Osteoblast (primary cell): ENCODE data around the gene HMG20B. TPM values are rescaled to one million over a fixed set of nuclear protein-coding genes. Genes with fewer than 3 reads are reported as not detected.

ENCODE experiments used
- DNase-seq: peaks from one replicate; pipeline ENCODE4 v3.0.0; 2011; ENCODE audit warnings: low spot score, mixed read lengths; ENCODE audit not compliant: insufficient read length; ENCODE audit errors: missing footprints
- H2AFZ ChIP-seq: 2 replicates; pipeline ENCODE4 v1.6.0; 2011; ENCODE audit warnings: mild to moderate bottlenecking, low read length
- H3K27ac ChIP-seq: 2 replicates; pipeline ENCODE4 v1.5.1; 2011; ENCODE audit warnings: mild to moderate bottlenecking, low read depth, low read length, moderate library complexity
- H3K27me3 ChIP-seq: 2 replicates; pipeline ENCODE4 v1.6.0; 2012; ENCODE audit warnings: mild to moderate bottlenecking, control low read depth, inconsistent platforms, low read length, moderate library complexity; ENCODE audit not compliant: insufficient read depth
- H3K36me3 ChIP-seq: 2 replicates; pipeline ENCODE4 v1.5.1; 2011; ENCODE audit warnings: mild to moderate bottlenecking, low read length, control low read depth, moderate library complexity; ENCODE audit not compliant: insufficient read depth
- H3K4me1 ChIP-seq: 2 replicates; pipeline ENCODE4 v1.5.1; 2011; ENCODE audit warnings: mild to moderate bottlenecking, low read length, control low read depth, moderate library complexity; ENCODE audit not compliant: insufficient read depth
- H3K4me2 ChIP-seq: 2 replicates; pipeline ENCODE4 v1.6.0; 2011; ENCODE audit warnings: mild to moderate bottlenecking, low read length; ENCODE audit not compliant: insufficient read depth
- H3K4me3 ChIP-seq: fragments of 200-600 bp; sonication (generic); 3 replicates; pipeline ENCODE4 v1.5.1; 2012; ENCODE audit warnings: mild to moderate bottlenecking, low read length, inconsistent platforms; ENCODE audit not compliant: insufficient read depth
- H3K79me2 ChIP-seq: 2 replicates; pipeline ENCODE4 v1.6.0; 2012; ENCODE audit warnings: mild to moderate bottlenecking, low read length, control low read depth, inconsistent platforms; ENCODE audit not compliant: insufficient read depth
- H3K9me3 ChIP-seq: 2 replicates; pipeline ENCODE4 v1.5.1; 2011; ENCODE audit warnings: low read depth, low read length, control low read depth
- H4K20me1 ChIP-seq: 2 replicates; pipeline ENCODE4 v1.6.0; 2012; ENCODE audit warnings: mild to moderate bottlenecking, low read length, control low read depth; ENCODE audit not compliant: insufficient read depth
- small RNA-seq: library from RNA; depleted of rRNA; stranded (forward); fragments of <200 nt; gene quantifications from one replicate; pipeline ENCODE3, GENCODE V24; 2012
- total RNA-seq: library from RNA; depleted of rRNA; stranded (reverse); fragments of >200 nt; gene quantifications from 2 replicates; pipeline ENCODE4 v1.2.3, GENCODE V29; 2012
- TF ChIP-seq, protein P1 (sequence below): IDR thresholded peaks from 2 replicates; pipeline ENCODE4 v1.5.1; 2011; ENCODE audit warnings: mild to moderate bottlenecking, low read depth, low read length, moderate library complexity; ENCODE audit errors: extremely low read depth

HMG20B gene
- total RNA-seq, 1 donor, result 65.9 TPM

DNA sequence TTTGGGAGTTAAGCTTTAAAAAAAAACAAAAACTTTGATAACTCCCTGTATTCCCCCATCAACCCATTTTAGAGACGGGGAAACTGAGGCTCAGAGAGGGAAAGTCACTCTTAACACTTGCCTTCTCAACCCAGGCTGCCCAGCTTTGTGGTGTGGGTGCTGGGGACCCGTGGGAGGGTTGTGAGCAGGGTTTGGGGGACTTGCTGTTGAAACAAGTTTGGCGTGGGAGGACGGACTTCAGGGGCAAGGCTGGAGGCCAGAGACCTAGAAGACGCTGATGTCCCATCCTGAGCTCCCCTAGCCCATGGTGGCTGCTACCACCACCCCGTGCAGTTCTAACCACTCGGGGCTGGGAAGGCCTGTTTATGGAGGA is 54.6 kb downstream of the HMG20B start:
- Histone ChIP-seq H3K4me2 (peak overlapping the region; percentile 100), H3K27ac (no peak overlapping the region), H4K20me1 (peaks cover 14% of the 10 kb centered on the region), H3K9me3 (no peaks in the 10 kb centered on the region), H3K4me1 (peaks cover 12% of the 10 kb centered on the region), H3K27me3 (no peaks in the 10 kb centered on the region), H3K79me2 (peaks cover 31% of the 10 kb centered on the region), H3K36me3 (peaks cover 4% of the 10 kb centered on the region), H3K4me3 (peak overlapping the region; percentile 94), H2AFZ (no peak overlapping the region)
- TF ChIP-seq, protein P1, sequence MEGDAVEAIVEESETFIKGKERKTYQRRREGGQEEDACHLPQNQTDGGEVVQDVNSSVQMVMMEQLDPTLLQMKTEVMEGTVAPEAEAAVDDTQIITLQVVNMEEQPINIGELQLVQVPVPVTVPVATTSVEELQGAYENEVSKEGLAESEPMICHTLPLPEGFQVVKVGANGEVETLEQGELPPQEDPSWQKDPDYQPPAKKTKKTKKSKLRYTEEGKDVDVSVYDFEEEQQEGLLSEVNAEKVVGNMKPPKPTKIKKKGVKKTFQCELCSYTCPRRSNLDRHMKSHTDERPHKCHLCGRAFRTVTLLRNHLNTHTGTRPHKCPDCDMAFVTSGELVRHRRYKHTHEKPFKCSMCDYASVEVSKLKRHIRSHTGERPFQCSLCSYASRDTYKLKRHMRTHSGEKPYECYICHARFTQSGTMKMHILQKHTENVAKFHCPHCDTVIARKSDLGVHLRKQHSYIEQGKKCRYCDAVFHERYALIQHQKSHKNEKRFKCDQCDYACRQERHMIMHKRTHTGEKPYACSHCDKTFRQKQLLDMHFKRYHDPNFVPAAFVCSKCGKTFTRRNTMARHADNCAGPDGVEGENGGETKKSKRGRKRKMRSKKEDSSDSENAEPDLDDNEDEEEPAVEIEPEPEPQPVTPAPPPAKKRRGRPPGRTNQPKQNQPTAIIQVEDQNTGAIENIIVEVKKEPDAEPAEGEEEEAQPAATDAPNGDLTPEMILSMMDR, result no peak
- DNase-seq, result no peak

Small RNA genes within 50 kb of the gene (small RNA-seq; reads per million reads assigned to genes)
- gene AC005786.1, result not detected

Other genes with a start within 250 kb of the HMG20B start
- gene NFIC, start 206.4 kb upstream of the HMG20B start, total RNA-seq, result 57.2 and 61.2 TPM in 2 replicates
- gene SMIM24, start 92.4 kb upstream of the HMG20B start, total RNA-seq, result not detected in 2 replicates
- gene SMIM44, start 89.5 kb upstream of the HMG20B start, total RNA-seq, result not detected in 2 replicates
- 7.7 and 8.3 TPM in 2 replicates for gene DOHH, start 72.3 kb upstream of the HMG20B start, total RNA-seq
- gene FZR1, start 66.6 kb upstream of the HMG20B start, total RNA-seq, result 36.6 and 39.5 TPM in 2 replicates
- not detected in 2 replicates for gene TEKTIP1, start 33.8 kb upstream of the HMG20B start, total RNA-seq
- 92.5 and 104 TPM in 2 replicates for gene MFSD12, start 15.4 kb upstream of the HMG20B start, total RNA-seq
- under 0.01 TPM in 1 of 2 replicates, not detected in the other for gene GIPC3, start 12.5 kb downstream of the HMG20B start, total RNA-seq
- gene TBXA2R, start 33.9 kb downstream of the HMG20B start, total RNA-seq, result 1.4 and 1.5 TPM in 2 replicates
- 17.4 and 19.9 TPM in 2 replicates for gene CACTIN, start 53.8 kb downstream of the HMG20B start, total RNA-seq
- 30.4 and 31.5 TPM in 2 replicates for gene PIP5K1C, start 127.5 kb downstream of the HMG20B start, total RNA-seq
- gene TJP3, start 135.4 kb downstream of the HMG20B start, total RNA-seq, result not detected in 2 replicates
- 22.4 and 24.2 TPM in 2 replicates for gene APBA3, start 188.7 kb downstream of the HMG20B start, total RNA-seq
- 41.6 and 44.8 TPM in 2 replicates for gene MRPL54, start 189.7 kb downstream of the HMG20B start, total RNA-seq
- not detected in 2 replicates for gene RAX2, start 199.3 kb downstream of the HMG20B start, total RNA-seq
- gene MATK, start 213.4 kb downstream of the HMG20B start, total RNA-seq, result not detected in 2 replicates